AG09319 (cell line): Measurements from ENCODE around the gene HYOU1.

ENCODE experiments used
- DNase-seq: peaks from one replicate; pipeline ENCODE4 v3.0.0-alpha.2; 2010; ENCODE audit warnings: low read depth; ENCODE audit errors: extremely low read depth
- CTCF ChIP-seq: IDR thresholded peaks from 2 replicates; pipeline ENCODE4 v1.5.1; 2011; ENCODE audit warnings: low read depth, mild to moderate bottlenecking, inconsistent platforms, low read length, moderate library complexity

HYOU1 gene

DNA sequence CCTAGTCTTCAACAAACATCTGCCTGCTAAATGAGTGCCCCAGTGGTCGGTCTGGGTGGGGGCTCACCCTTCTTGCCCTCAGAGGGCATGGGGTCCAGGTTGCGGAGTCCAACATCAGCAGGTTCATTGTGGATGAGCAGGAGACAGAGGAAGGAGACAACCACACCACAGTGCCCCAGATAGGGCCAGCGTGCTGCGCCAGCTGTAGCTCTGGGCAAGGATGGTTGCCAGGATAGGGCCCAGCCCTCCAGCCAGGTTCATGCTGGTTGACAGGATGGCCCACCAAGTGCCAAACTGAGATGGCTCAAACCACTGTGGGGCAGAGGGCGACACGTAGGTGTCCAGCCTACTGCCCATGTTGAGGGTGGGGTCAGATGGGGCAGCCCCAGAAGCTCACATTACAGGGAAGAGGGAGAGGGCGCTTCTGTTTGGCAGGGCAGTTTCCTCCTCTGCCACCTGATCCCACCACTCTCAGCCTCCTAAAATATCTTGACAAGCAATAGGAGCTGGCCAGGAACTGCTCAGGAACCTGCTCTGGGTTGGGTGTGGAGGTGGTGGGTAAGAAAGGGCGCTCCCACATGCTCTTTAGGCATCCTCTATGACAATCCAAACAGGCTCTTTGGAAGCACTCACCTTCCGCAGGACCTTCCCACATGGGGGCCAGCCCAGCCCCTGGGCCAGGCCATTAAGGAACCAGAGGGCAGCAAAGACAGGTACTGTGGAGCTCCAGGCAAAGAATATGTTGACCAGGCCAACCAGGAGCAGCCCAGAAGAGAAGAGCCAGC lies 29.3 kb downstream of the HYOU1 start:
- DNase-seq: no peak
- TF ChIP-seq CTCF: no peak

DNA sequence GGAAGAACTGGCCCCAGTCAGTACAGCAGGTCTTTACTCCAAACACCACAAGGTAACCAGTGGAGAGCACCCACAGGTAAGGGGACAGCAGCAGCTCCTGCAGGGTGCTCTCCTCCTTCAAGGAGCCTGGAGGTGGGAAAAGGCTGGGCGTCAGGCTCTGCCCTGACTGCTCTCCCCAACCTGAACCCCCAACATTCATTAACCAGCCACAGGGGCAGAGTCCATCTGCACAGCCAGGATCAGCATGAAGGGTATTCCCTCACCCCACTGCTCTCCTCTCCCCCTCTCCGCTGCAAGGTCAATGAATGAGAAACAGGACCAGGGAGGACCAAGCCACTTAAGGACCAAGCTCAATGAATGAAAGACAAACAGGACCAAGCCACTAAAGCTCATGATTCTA lies 30.0 kb downstream of the HYOU1 start:
- DNase-seq: no peak
- no peak for TF ChIP-seq CTCF

GRCh38 chr11:119025978-119026766 lies 30.8 kb downstream of the HYOU1 start:
- no peak for TF ChIP-seq CTCF
- no peak for DNase-seq

DNA sequence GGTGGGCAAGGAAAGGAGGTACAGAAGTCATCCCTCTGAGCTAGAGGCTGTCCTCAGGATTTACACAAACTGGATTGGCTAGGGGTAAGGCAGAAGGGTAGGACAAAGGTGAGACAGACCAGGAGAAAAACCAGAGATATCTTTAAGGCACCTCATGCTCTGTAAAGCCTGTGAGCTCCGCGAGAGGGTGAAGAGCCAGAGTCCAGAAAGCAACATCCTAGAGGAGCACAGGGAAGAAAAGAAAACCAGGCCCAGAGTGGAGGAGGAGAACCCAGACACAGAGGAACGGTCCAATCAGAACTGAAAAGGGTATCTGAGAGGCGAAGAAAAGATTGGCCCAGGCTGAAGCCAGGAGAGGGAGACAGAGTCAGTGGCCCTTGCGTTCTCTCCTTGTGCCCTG lies 31.5 kb downstream of the HYOU1 start:
- no peak for DNase-seq
- TF ChIP-seq CTCF: no peak

DNA sequence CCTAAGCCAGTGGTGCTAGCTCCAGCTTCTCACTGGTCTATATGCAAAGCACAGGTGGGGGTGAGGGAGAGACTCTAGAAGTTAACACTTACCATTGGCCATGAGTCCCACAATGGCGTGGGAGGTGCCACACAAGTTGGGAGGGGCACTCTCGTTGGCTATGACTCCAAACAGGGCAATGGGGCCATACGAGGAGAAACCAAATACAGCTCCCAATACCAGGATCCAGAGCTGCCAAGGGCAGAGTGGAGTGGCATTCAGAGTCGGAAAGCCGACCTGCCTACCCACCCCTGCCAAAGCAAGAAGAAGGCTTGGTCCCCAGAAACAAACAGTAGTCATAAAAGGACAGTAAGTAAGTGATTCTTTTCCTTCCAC lies 31.9 kb downstream of the HYOU1 start:
- DNase-seq: no peak
- no peak for TF ChIP-seq CTCF

DNA sequence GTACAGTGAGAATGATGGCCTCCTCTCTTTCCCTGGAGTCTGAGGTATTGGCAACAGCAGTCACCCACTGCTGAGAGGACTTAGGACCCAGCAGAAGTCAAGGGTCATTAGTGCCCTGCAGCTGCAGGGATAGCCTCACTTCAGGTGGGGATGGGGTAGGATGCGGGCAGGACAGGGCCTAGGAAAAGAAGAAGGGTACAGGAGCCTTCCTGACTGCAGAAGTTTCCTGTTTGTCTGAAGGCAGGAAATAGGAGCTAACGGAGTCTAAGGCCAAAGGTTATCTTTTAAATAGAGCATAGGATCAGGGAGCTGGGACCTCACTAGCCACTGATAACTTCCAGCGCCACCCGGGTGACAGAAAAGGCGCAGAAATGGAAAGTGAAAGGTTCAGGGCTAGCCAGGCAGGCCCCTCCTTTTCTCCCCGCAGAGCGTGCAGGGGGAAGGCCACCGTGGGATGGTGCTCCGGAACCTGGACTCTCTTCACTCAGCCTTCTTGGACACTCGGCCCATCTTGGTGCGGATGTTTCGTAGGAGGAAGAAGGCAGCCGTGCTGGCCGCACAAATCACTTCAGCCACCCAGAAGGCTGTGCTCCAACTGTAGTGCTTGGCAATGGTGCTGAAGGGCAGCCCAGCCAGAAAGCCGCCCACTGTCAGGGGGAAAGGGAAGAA lies 32.4 kb downstream of the HYOU1 start:
- DNase-seq: no peak
- TF ChIP-seq CTCF: no peak

- no peak for TF ChIP-seq CTCF
- DNase-seq: no peak
These were observed 33.3 kb downstream of the HYOU1 start for GRCh38 chr11:119023741-119024140.
